ENCODE measurements around the gene STK33.

STK33 gene

GRCh38 chr11:8426076-8426475 is 168.0 kb downstream of the STK33 start:
- DNase-seq (ENCODE audit: low read depth in 2 of 2), result no peak

- DNase-seq (ENCODE audit: low read depth in 2 of 2), result no peak
These were observed 178.8 kb downstream of the STK33 start for GRCh38 chr11:8415195-8415594.

GRCh38 chr11:8408151-8408941 is 185.7 kb downstream of the STK33 start:
- no peak for DNase-seq (ENCODE audit: low read depth in 2 of 2)

GRCh38 chr11:8403310-8403709 is 190.7 kb downstream of the STK33 start:
- DNase-seq (ENCODE audit: low read depth in 2 of 2), result no peak

GRCh38 chr11:8392886-8393285 is 201.1 kb downstream of the STK33 start:
- no peak for DNase-seq (ENCODE audit: low read depth in 2 of 2)

GRCh38 chr11:8392166-8392565 is 201.9 kb downstream of the STK33 start:
- no peak for DNase-seq (ENCODE audit: low read depth in 2 of 2)

GRCh38 chr11:8390851-8391612 is 203.0 kb downstream of the STK33 start:
- DNase-seq (ENCODE audit: low read depth in 2 of 2), result no peak

GRCh38 chr11:8389029-8389996 is 204.7 kb downstream of the STK33 start:
- DNase-seq (ENCODE audit: low read depth in 2 of 2), result no peak

- no peak for DNase-seq (ENCODE audit: low read depth in 2 of 2)
These were observed 206.3 kb downstream of the STK33 start for GRCh38 chr11:8387693-8388092.

- DNase-seq (ENCODE audit: low read depth in 2 of 2), result no peak
These were observed 206.9 kb downstream of the STK33 start for GRCh38 chr11:8387141-8387540.

- DNase-seq (ENCODE audit: low read depth in 2 of 2), result no peak
These were observed 207.7 kb downstream of the STK33 start for GRCh38 chr11:8386134-8386864.

- DNase-seq (ENCODE audit: low read depth in 2 of 2), result no peak
These were observed 209.7 kb downstream of the STK33 start for GRCh38 chr11:8384199-8384821.

GRCh38 chr11:8383627-8384026 is 210.4 kb downstream of the STK33 start:
- DNase-seq (ENCODE audit: low read depth in 2 of 2), result no peak

GRCh38 chr11:8383227-8383626 is 210.8 kb downstream of the STK33 start:
- no peak for DNase-seq (ENCODE audit: low read depth in 2 of 2)

GRCh38 chr11:8382436-8383053 is 211.5 kb downstream of the STK33 start:
- DNase-seq (ENCODE audit: low read depth in 2 of 2), result no peak

- DNase-seq (ENCODE audit: low read depth in 2 of 2), result no peak
These were observed 212.1 kb downstream of the STK33 start for GRCh38 chr11:8381871-8382396.

- no peak for DNase-seq (ENCODE audit: low read depth in 2 of 2)
These were observed 212.7 kb downstream of the STK33 start for GRCh38 chr11:8381343-8381742.

- no peak for DNase-seq (ENCODE audit: low read depth in 2 of 2)
These were observed 218.1 kb downstream of the STK33 start for GRCh38 chr11:8375932-8376331.

- no peak for DNase-seq (ENCODE audit: low read depth in 2 of 2)
These were observed 218.6 kb downstream of the STK33 start for GRCh38 chr11:8375460-8375859.

- no peak for DNase-seq (ENCODE audit: low read depth in 2 of 2)
These were observed 219.3 kb downstream of the STK33 start for GRCh38 chr11:8374716-8375115.
